CD4-positive, alpha-beta T cell treated with Interferon alpha-2 for 1 hour (primary cell): ENCODE data around the gene LRWD1.
A peak's percentile ranks its signal among the peaks of the same experiment; 100 is the strongest.
"Not testable (repeated sequence)": the region's sequence is repeated elsewhere in the genome, so short reads cannot be mapped to it uniquely, and the experiment has no call there.

Experiments
- DNase-seq, 2 donors: peaks; one replicate each; pipeline ENCODE4 v3.0.0-alpha.2; 2020 to 2022

LRWD1 gene

GRCh38 chr7:102469351-102469971 is 4.7 kb downstream of the LRWD1 start:
- DNase-seq, result no peak

DNA sequence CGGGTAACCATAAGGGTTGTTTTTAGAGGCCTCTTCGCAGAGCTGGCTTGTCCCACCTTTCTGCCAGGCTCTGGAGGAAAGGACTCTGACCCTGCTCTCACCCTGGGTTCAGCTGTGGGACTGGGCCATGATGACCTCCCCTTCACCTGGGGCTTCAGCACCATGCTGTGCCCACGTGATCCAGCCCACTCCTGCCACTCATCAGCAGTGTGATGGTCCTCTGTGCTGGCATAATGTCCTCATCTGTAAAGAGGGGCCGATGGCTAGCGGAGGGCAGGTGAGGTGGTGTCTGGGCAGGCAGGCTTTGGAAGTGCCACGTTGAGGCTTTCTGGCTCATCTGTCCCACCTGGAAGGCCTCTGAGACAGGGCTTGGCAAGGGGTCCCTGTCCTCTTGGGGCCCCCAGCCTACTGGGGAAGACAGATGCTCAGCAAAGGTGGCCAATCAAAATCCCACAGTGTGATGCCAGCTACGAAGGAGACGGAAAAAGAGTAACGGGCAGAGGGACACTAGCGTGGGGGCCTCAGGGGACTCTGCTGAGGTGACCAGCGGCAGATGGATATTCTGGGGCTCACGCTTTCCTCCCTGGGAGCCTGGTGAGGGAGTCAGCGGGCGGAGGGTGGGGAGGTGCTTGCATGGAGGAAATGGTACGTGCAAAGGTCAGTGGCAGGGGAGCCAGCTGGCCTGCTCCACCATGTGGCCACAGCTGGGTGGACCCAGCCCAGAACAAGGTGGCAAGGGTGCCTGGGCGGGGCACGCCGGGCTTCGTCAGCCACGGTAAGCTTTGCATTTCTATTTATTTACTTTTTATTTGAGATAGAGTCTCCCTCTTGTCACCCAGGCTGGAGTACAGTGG is 5.4 kb downstream of the LRWD1 start:
- DNase-seq, result no peak

- no peak for DNase-seq
These were observed 7.0 kb downstream of the LRWD1 start for GRCh38 chr7:102471791-102472125.

DNA sequence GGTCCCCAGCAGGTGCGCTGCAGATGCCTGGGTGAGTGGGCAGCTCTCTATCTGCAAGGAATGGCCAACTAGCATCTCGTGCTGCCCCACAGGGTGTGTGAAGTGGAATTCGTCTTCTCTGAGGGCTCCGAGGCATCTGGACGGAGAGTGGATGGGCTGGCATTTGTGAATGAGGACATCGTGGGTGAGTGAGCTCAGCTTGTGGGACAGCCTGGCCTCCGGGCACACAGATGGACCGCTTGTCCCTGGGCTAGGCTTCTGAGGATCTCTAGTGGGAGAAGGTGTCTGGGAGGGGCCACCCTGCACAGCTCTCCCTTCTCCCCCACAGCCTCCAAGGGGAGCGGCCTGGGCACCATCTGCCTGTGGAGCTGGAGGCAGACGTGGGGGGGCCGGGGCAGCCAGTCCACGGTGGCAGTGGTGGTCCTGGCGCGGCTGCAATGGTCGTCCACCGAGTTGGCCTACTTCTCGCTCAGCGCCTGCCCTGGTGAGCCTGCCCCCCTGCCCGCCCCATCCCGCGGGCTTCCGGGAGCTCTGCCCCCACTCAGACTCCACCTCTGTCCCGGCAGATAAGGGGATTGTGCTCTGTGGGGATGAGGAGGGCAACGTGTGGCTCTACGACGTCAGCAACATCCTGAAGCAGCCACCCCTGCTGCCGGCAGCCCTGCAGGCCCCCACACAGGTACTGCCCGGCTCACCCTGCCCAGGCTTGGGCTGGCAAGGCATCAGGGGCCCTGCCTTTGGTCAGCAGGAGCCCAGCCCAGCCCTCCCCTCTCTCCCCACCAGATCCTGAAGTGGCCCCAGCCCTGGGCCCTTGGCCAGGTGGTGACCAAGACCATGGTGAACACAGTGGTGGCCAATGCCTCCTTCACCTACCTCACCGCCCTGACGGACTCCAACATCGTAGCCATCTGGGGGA is 7.6 kb downstream of the LRWD1 start:
- DNase-seq, result no peak

DNA sequence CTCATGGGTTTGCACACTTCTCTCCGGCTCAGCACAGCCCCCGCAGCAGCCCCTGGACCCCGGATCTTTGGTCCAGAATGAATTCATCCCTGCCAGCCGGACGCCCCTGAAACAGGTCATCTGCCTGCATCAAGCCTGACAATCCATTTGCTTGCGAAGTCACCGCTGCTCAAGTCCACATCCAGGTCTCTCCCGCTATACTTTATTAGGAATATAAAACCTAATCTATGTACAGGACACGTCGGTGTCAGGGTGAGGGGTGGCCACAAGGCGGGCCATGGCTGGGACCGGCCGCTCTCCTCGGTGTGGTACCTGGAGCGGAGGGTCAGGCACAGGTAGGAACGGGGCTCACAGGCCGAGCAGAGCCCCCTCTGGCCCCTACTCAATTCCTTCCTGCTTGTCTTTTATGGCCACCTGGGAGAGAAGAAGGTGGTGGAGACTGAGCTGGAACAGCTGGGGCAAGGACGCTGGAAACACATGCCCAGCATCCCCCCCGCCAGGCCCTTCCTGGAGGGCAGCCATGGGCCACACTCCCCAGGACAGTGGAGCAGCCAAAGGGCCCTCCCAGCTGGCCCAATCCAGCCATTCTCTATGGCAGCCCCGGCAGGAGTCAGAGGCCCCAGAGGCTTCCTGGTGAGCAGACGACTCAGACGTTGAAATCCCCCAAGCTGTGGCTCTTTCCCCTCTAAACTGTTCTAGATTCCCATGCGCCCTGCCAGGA is 8.6 kb downstream of the LRWD1 start:
- DNase-seq, result no peak

DNA sequence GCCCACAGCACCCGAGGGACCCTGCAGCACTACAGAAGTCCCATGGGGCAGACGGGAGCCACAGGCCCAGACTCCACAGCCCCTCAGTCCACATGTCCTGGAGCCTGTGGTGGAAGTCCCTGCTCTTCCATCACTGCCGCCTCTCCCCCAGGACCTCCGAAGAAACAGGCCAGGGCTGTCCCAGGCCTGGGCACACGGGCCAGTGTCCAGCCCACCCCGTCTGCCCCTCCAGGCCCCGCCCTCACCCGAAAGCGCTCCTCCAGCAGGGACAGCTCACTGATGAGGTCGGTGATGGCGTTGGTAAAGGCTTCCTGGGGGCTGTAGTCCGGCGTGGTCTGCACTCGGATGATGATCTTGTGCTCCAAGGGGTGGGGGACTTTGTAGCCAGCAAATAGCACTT is 9.3 kb downstream of the LRWD1 start:
- DNase-seq, result not testable (repeated sequence)

- not testable (repeated sequence) for DNase-seq
These were observed 10.1 kb downstream of the LRWD1 start for GRCh38 chr7:102474736-102475435.

DNA sequence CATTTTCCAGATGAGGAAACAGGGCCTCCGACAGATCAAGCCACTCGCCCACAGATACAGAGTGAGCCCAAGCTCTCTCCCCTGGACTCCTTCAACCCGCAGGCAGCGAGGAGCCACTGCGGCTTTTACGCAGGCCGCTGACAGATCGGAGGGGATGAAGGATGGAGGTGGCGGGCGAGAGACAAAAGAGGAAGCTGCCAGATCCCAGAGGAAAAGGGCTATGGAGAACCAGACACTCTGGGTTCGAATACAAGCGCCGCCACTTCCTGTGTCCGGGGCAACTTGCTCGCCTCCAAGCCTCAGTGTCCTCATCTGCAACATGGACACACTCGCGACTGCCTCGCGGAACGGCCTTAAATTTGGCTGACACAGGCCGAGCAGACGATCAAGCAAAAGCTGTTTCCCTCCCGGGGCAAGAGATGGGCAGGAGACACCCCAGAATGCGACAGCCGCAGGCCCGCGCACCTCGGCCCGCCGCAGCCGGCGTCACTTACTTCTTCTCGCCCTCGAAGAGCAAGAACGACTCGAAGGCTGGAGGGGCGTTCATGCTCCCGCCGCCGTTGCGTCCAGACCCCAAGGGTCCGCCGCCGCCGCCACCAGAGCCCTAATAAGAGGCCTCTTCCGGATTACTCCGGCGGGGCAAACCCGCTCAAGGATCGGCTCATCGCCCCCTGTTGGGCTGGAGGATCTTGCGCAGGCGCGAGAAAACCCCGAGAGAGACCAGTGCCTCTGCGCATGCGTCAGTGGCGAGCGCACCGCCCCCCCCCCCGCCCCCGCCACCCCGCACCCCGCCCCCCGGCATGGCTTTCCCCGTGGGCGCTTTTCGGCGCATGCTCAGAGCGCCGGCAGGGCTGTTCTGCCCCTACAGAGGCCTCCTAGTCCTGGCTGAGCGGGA is 13.8 kb downstream of the LRWD1 start, which contains the start of gene POLR2J:
Gene POLR2J, minus strand, starts transcription at position 609 of the 895 bp plus-strand sequence. Its CDS starts 62 bp downstream, at position 547.
- DNase-seq, result peak; percentile 93 to 97

DNA sequence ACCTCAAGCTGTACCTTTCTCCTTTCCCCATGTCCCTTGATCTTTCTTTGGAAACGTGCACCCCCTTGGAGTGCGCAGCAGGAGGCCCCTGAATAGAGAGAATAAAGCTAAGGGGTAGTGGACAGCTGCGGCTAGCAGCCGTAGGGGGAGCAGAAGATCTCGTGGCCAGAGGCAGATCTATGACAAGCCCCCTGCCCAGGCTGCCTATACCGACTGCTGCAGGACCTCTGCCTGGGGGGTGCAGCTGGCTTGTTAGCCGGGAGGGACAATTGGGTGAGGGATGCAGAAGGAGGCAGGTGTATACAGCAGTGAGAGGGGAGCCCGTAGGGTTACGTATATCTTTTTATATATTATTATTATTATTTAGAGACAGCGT is 14.4 kb downstream of the LRWD1 start:
- not testable (repeated sequence) for DNase-seq

GRCh38 chr7:102479982-102480637 is 15.3 kb downstream of the LRWD1 start:
- peak; percentile 40 to 43 for DNase-seq

GRCh38 chr7:102481962-102482361 is 17.2 kb downstream of the LRWD1 start:
- DNase-seq, result not testable (repeated sequence)

DNA sequence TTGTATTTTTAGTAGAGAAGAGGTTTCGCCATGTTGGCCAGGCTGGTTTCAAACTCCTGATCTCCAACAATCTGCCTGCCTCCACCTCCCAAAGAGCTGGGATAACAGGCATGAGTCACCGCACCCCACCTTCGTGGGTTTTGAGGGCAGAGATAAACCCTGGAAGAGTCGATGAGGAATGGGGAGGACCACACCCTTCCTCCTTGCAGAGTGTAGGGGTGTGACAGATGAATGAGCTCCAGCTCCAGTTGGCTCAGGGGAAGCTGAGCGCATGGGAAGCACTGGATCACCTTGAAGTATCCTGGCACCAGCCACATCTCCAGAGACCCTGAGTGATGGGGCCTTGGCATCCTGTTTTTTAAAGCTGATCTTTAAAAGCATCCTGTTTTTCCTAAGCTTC is 19.5 kb downstream of the LRWD1 start:
- not testable (repeated sequence) for DNase-seq

DNA sequence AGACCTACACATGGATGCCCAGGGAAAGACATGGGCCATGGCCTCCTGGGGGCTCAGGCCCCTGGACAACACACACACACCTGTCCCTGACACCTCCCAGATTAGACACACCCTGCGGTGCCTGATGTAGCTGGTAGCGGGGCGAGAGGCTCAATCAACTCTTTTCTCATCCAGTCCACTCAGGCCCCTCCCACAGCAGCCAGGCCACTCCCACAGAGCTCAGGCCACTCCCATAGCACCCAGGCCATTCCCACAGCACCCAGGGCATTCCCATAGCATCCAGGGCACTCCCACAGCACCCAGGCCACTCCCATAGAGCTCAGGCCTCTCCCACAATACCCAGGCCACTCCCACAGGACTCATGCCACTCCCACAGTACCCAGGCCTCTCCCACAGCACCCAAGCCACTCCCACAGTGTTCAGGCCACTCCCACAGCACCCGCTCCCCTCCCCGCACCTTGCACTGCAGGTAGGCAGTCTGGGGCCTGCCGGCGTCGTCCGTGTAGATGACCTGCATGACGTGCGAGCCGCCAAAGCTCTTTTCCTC is 25.8 kb downstream of the LRWD1 start:
- DNase-seq, result peak; percentile 53 to 56

DNA sequence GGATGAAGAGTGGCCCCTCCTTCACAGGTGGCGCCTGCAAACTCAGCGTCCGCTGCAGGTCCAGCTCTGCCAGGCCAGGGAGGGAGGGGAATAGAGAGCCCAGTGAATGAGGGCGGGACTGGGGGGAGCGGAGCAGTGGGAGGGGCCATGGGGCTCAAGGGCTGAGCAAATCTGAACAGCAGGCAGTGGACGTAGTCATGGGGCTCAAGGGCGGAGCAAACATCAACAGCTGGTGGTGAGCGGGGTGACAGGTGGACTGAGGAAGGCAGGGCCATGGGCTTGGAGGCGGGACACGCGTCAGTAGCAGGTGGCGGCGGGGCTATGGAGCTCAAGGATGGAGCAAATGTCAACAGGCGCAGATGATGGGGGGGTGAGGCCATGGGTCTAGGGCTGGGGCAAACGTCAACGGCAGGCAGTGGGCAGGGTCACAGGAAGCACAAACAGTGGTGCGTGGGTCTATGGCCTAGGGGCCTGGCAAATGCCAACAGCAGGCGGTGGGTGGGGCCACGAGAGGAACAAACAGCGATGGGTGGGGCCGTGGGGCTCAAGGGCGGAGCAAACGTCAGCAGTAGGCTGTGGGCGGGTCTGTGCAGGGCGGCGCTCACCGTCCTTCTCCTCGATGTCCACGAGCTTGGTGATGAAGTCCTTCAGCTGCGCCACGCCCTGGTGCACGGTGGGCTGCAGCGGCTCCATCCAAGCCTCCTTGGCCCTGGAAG is 28.6 kb downstream of the LRWD1 start:
- DNase-seq, result peak in 1 of 2 donors; percentile 24

GRCh38 chr7:102494026-102494425 is 29.2 kb downstream of the LRWD1 start:
- DNase-seq, result peak in 1 of 2 donors; percentile 46

DNA sequence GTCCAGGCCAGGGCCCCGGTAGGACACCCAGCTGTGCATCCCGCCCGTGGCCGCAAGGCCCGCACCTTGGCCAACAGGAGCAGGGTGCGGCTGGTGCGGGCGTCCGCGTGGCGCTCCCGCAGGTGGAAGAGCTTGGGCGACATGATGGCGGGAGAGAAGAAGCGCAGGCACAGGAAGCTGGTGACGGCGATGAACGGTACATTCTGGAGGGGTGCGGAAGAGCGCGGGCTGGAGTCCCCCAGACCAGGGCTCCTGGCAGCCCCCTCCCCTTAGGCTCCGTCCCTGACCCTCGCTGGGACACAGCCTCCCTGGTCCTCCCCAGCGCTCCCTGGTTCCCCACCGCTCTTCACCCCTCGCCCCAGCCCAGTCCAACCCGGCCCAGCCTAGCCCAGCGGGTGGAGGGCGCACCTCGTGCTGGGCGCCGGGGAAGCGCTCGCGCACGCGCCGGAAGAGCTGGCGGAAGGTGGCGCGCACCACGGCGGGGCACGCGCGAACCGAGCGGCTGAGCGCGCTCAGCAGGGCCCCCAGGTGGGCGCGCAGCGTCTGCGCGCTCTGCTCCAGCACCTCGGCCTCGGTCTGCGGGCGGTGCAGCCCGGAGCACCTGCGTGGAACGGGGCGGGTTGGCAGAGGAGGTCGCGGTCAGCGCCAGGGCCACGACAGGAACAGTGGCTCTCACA is 29.8 kb downstream of the LRWD1 start:
- DNase-seq, result not testable (repeated sequence)

DNA sequence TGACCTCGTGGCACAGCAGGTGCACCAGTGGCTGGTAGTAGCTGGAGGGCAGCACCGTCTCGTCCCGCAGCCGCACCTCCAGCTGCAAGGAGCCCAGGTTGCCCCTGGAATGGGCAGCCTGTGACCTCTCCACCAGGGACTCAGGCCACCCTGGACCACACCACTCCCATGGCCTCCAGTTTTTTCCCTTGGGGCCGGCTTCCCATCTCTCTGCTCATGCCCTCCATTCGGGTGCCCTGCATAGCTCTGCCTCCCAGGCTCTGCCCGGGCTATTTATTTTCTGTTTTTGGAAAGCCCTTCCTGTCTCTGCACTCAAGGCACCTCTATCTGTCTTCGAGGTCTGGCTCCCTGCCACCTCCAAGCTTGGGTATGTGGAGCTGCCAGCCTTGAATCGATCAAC is 32.1 kb downstream of the LRWD1 start:
- not testable (repeated sequence) for DNase-seq

- not testable (repeated sequence) for DNase-seq
These were observed 32.5 kb downstream of the LRWD1 start for GRCh38 chr7:102497308-102497707.

DNA sequence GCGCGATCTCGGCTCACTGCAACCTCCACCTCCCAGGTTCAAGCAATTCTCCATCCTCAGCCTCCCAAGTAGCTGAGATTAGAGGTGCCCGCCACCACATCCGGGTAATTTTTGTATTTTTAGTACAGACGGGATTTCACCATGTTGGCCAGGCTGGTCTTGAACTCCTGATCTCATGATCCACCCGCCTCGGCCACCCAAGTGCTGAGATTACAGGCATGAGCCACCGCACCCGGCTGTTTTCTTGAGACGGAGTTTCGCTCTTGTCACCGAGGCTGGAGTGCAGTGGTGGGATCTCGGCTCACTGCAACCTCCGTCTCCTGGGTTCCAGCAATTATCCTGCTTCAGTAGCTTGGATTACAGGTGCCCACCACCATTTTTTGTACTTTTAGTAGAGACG is 33.5 kb downstream of the LRWD1 start:
- not testable (repeated sequence) for DNase-seq
